PC-9 (cell line): Measurements from ENCODE around the gene SERPINI2.

ENCODE experiments used
- EZH2 ChIP-seq: fragments of 200-600 bp; sonication (generic); IDR thresholded peaks from 2 replicates; pipeline ENCODE4 v1.8.0; 2017; ENCODE audit warnings: antibody characterized with exemption, low read depth
- TF ChIP-seq, protein P1 (sequence below): fragments of 200-600 bp; sonication (generic); conservative IDR thresholded peaks from 2 replicates; pipeline ENCODE4 v1.6.1; 2017; ENCODE audit warnings: mixed run types, antibody characterized with exemption, mild to moderate bottlenecking, moderate library complexity

DNA sequence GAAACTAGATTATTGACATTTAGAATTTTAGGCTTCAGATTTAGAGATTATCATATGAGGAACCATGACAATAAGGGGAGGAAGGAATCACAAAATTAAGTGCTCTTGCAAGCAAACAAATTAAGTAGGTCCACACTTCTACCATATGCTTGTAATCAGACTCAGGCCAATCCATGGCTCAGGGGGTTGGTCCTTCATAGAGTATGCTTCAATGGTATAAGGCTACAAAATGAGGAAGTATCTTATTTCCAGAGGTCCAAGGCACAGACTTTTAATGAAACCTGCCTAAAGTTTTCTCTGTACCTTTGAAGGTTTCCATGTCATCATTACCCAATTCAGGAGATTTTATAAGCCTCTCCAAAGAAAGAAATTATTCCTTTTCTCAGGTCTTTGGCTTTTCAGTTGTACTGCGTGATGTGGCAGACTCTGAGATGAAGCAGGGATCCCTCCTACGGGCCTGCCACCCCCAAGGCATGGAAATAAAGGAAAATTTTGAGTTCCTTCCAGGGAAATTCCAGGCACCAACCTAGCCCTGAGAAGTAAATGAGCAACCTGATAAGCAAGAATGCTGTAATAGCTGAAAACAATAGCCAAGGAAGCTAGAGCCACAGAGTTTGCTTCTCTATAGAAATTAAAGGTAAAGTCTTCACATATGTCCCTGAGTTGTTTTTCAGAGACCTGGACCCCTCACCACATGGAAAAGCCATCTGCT is 36.3 kb downstream of the SERPINI2 start:
- TF ChIP-seq, protein P1, sequence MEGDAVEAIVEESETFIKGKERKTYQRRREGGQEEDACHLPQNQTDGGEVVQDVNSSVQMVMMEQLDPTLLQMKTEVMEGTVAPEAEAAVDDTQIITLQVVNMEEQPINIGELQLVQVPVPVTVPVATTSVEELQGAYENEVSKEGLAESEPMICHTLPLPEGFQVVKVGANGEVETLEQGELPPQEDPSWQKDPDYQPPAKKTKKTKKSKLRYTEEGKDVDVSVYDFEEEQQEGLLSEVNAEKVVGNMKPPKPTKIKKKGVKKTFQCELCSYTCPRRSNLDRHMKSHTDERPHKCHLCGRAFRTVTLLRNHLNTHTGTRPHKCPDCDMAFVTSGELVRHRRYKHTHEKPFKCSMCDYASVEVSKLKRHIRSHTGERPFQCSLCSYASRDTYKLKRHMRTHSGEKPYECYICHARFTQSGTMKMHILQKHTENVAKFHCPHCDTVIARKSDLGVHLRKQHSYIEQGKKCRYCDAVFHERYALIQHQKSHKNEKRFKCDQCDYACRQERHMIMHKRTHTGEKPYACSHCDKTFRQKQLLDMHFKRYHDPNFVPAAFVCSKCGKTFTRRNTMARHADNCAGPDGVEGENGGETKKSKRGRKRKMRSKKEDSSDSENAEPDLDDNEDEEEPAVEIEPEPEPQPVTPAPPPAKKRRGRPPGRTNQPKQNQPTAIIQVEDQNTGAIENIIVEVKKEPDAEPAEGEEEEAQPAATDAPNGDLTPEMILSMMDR, result no peak
- TF ChIP-seq EZH2, result no peak
